GM19395 (cell line): ENCODE measurements around the gene AK9.
A peak's percentile ranks its signal among the peaks of the same experiment; 100 is the strongest.

ENCODE experiments used
- ATAC-seq: cut with Tn5 transposase; IDR thresholded peaks from one replicate; pipeline ENCODE4 v1.9.1; 2021; ENCODE audit warnings: mild to moderate bottlenecking, moderate library complexity; ENCODE audit not compliant: unreplicated experiment

The AK9 gene

DNA sequence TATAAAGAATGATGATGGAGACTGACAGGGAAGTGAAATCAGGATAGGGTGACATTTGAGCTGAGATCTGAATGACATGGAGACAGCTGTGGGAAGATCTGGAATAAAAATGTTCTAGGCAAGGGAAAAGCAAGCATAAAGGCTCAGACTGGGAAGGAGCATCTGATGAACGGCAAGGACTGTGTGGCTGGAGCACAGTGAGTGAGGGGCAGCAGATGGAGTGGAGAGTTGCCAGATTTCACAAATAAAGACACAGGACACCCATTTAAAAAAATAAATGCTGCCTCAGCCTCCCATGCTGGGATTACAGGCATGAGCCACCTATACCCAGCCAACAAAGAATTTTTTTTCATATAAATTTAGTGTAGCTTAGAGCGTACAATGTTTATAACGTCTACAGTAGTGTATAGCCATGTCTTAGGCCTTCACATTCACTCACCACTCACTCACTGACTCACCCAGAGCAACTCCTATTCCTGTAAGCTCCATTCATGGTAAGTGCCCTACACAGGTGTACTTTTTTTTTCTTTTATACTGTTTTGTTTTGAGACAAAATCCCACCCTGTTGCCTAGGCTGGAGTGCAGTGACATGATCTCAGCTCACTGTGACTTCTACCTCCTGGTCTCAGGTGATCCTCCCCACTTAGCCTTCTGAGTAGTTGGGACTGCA lies 205.6 kb downstream of the AK9 start:
- ATAC-seq: no peak

DNA sequence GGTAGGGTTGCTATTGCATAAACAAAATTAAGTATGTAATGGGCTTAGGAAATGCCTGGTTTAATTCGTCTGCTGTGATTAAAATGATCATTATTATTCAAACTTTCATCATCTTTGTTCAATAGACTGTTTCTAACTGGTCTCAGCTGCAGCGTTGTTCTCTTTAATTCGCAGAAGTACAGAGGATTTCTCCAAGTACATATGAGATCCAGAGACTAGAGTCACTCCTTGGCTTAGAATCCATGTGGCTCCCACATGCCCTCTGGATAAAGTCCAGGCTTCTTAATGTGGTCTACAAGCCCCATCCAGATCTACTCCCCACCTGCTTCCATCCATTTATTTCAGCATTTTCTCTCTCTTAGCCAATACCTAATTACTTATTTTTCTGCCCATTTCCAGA lies 206.9 kb downstream of the AK9 start:
- ATAC-seq: no peak

DNA sequence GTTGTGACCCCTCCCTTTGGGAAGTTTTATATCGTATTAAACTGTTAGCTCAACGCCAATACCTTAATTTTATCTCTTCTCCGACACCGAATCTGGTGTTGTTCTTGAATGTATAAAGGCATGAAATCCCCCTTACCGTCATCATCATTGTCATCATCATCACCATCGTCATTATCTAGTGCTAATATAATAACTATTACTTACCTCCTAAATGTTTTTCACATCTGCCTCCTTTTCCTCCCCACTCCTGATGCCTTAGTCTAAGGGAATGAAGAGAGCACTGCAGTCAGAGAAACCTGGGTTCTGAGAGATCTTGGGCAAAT lies 207.3 kb downstream of the AK9 start:
- peak; percentile 24 for ATAC-seq

DNA sequence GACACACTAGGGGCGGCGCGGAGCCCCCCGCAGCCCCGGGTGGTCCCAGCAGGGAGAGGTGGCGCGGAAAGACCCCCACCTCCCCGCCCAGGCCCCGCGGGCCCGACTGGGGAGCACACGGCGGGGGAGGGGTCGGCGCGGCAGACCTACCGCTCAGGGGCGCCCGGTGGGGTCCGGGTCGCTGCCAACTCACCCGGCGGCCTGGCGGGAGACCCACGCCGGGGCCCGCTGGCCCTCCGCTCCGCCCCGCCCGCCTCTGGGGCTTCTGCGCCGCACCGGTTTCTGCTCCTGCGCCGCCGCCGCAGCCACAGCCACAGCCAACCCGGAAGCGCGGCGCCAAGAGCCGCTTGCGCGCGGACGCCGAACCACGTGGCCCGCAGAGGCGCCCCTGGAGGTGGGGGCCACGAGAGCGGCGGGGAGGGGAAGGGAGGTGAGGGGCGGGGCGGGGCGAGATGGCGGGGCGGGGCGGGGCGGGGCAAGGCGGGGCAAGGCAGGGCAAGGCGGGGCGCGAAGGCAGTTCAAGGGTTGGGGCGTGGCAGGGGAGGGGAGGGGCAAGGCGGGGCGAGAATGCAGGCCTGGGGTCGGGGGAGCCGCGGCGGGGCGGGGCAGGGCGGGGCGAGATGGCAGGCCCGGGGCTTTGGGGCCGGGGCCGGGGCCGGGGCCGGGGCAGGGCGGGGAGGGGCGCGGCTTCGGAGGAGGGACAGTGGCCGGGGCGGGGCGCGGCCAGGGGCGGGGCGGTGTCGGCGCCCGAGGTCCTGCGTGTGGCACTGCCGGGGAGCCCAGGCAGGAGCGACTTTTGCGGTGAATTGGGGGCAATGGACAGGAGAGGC lies 207.9 kb downstream of the AK9 start, which contains the start of gene ZBTB24:
Gene ZBTB24, minus strand, starts transcription at position 315 of the 830 bp plus-strand sequence. CDS start 1,193 bp downstream, outside the sequence.
- peak; percentile 73 for ATAC-seq

DNA sequence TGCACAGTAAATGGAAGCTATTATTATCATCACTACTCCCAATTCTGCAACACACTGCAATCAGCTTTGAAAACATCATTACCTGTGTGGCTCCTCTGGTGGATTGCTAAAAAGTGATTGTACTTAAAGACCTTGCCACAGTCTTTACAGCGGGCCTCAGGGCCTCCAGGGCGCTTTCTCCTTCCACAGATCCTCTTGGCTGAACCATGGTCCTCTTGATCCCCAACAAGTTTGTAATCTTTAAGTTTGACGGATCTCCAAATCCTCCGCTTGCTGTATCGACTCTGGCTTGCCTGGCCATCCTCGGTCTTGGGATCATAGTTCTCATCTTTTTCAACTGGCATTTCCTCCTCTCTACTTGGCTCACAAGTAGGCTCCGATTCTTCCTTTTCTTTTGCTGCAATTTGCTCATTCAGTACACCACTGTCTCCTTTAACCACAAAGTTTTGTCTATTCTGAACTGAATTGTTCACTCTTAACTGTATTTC lies 210.0 kb downstream of the AK9 start:
- ATAC-seq: no peak

DNA sequence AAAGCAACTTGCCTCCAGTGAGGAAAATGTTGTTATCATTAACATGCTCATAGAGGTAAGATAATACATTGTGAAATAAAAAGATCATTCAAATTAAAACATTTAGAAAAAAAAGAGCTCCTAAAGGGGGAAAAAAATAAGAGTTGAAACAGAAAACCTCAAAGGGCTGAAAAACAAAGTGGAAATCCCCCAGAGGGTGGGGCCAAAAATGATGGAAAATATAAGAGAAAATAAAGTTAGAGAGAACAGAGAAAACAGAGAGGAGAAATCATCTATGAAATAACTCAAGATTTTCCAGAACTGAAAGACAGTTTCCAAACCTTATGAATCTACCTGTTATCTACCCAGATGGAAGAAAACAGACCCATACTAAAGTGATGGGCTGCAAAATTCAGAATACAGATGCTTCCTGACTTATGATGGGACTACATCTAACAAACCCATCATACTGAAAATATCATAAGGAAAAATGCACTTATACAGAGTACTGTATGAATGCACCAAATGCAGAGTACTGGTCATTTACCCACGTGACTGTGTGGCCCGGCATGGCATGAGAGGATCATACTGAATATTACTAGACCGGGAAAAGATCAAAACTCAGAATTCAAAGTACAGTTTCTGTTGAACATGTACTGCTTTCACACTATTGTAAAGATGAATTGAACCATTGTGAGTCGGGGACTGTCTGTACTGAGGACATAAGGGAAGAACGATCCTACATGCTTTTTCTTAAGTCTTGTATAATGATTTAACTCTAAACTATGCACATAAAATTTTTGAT lies 212.0 kb downstream of the AK9 start:
- ATAC-seq: no peak

DNA sequence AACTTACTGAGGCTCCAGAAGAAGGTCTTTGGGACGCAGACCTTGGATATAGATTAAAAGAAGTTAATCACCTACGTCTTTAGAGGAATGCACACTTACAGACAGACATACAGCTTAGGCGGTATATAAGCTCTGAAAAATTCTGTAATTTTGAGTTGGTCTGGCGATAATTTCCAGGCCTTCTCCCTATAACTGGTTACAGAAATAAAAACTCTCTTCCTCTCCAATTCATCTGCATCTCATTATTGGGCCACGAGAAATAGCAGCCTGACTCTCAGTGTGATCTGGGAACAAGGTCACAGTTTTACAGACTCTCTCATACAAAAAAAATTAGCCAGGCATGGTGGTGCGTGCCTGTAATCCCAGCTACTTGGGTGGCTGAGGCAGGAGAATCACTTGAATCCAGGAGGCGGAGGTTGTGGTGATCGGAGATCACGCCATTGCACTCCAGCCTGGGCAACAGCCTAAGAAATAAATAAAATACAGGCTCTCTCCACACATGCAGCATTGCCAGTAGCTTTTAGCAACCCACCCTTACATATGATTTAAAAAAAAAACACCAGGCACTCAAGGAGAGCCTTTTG lies 212.7 kb downstream of the AK9 start:
- no peak for ATAC-seq

DNA sequence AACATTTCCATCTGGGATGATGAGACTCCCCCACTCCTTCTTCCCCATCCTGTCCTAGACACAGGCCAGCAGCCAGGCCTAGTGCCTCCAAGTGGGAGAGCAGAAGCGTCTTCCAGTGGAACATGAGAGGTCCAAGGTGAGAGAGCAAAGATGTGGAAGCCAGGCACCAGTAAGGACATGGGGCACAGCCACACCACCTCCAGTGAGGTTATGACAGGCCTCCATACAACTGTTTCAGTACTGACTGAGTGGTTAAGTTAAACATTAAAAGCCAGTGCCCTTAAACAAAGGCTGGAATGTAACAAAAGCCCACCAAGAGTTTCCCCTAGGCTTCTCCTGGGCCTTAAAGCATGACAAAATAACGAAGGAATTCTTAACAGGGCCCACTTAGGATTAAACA lies 213.3 kb downstream of the AK9 start:
- ATAC-seq: peak; percentile 65

DNA sequence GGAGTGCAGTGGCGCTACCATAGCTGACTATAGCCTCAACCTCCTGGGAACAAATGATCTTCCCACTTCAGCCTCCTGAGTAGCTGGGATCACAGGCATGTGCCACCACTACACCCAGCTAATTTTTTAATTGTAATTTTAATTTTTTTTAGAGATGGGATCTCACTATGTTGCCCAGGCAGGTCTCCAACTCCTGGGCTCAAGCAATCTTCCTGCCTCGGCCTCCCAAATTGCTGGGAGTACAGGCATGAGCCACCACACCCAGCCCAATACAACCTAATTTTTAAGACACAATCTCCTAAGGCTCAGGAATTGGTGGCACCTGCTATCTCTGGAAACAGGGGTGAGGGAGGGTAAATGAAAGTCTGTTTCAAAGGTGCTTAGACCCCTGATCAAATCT lies 213.8 kb downstream of the AK9 start:
- no peak for ATAC-seq

DNA sequence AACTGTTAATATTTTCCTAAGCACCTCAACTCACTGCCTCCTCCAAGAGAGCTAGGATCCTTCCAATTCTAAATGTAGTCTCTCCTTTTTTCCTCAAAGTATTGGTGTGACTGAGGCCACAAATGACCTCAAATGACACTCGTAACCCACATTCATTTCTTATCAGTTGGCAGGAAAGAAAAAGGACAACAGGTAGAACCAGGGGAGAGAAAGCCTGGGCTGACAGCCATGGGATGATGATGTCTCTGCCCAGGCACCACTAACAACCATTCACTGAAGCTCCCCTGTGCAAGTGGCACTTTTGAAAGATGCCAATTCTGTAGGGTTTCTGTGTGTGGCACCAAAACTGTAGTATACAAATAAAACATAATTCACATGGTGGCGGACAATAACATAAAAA lies 215.4 kb downstream of the AK9 start:
- ATAC-seq: no peak

DNA sequence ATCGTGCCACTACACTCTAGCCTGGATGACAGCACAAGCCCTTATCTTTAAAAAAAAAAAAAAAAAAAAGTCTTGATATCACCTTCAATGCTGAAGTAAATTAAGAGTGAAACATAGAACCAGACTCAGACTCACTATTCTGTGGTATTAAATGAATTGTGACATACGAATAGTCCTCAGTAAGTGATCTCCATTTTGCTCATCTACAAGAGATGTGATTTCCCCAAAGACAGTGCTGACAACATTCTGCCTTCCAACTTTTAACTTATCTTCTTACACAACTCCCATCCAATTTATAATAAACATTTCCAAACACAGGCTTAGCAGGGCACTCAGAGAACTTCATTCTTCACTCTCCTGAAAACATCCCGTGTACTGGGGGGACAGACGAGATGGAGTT lies 216.0 kb downstream of the AK9 start:
- no peak for ATAC-seq

DNA sequence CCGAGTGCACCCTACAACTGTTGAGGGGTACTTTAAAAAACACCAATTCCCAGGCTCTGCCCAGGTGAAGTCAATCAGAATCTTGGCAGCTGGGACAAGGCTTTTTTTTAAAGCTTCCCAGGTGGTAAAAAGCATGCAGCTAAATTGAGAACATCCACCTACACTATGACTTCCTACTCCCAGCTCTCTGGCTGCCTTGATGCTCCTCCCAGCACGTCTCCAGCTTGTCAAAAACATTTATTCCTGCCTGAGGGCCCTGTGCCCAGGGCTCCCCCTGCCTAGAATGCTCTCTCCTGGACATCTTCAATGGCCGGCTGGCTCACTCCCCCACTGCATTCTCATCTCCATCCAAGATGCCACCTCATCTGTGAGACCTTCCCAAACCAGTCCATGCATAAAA lies 217.9 kb downstream of the AK9 start:
- no peak for ATAC-seq

DNA sequence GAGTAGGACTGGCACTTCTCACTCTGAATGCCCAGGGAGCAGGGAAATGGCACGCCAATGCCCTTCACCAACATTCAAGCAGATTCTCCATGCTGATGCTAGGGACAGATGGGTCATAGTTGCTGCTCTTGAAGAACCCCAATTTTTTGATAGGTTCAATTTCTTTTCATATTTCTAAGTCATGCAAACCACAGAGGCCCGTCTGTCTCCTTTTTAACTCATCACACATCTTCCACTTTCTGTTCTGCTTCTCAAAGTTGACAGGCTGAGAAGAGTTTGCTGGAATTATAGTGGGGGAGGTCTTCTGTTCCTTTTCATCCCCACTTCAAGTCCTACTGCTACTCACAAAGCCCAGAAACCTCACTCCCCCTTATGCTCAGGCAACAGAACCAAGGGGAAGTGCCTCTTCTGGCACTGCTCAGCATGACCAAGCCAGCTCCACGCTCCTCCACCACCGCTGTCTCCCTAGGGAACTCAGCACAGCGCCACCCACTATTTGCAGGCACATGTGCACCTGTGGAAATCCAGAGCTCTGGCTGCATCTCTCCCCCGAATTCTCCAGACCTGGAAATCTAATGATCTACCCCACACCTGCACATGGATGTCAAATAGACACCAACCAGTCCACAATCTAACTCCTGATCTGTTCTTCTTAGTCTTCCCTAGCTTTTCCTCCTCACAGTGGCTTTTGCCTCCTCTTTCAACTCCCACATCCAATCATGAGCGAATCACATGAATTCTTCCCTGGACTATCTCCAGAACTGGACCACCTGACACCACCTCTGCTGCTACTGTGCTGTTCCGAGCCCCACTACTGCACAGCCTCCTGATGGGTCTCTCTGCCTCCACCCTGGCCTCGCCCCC lies 218.6 kb downstream of the AK9 start:
- peak; percentile 63 for ATAC-seq

DNA sequence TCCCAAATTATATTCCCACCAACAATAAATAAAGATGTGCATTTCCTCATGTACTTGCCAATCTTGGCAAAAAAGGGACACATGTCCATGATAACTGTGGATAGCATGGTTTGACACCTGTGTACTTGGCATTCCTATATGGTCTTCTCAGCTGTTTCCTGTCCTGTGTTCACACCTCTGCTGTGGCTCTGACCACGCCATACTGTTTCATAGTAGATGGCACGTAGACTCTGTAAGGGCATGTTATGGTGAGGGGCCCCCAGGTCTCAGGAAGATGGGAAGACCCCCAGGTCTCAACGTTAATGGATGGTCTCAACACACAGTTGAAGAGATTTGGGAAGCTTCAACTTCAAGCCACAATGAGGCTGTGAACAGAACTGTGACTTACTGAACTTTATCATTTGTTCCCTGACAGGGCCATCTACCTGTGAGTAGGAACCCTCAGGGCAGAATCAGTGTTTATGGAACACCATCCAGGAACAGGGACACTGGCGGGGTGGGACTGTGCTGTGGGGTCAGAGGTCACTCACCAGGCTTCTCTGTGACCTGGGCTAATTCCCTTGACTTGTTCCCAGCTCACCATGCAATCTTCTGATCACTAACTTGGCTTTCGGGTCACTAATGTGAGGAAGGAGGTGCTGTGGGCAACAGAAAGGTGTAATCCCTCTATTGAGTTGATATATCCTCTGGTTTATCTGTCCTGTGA lies 219.7 kb downstream of the AK9 start:
- no peak for ATAC-seq

DNA sequence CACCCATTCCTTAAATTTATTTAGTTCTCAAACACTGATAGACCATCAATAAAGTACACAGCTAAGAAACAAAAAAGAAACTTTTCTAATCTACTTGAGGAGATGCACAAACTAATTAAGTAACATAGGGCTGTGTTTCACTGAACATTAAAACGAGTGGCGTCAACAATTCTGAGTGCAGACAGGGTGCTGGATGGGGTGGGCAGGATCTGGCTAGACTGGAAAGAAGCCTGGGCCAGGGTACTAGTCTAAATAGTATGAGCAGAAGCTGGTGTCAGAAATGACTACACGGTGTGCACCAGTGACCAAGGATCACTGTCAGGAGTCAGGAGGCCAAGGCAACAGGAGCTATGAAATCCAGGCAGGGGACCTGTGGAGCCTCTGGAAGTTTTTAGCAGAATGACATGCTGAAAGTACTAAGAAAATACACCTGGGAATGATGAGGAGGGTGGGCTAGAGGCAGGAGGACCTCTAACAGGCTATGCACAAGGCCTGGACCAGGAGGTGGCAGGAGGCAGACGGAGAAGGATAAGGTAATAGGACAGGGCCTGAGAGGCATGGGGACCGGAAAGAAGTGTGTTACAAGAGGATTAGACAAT lies 221.3 kb downstream of the AK9 start:
- no peak for ATAC-seq

DNA sequence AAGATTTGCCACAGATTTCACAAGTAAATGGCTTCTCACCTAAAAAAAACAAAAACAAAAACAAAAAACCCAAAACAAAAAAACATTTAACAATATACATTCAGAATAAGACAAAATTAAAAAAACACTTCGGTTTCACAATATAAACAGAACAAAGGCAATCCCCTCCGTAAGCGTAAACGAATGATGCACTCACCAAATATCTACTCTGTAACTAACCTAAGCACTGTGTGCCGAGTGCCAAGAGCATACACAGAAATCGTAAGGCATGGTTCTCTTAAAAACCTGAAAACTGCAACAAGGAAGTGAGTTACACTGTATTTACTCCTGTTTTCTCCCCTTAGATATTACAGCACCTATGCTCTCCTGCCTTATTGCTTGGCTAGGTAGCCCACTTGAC lies 223.3 kb downstream of the AK9 start:
- ATAC-seq: no peak

DNA sequence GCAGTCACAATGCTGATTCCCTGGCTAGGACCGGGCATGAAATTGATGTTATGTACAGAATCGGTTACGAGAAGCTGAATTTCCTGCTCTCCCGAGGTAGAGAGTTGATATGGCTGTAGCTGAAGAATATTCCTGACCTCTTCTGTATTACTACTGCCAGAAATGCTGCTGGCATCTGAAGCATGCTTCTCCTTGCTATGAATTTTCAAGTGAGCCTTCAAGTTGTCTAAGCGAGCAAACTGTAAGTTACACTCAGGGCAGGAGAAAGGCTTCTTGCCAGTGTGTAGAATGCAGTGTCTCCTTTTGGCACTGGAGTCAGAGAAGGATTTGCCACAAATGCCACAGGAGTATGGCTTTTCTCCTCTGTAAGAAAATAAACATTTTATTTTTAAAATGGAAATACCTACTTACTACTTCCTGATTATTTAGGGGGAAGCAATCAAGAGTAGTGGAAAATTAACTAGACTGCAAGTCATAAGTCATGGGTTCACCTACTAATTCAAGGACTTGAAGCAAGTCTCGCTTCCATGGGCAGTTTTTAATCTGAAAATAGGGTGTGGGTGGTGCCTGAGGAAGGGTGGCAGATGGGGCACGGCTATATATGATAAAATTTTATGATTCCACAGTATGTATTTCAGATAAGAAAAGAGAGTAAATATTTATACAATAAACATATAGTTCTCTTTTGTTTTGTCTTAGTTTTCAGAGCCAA lies 224.6 kb downstream of the AK9 start:
- ATAC-seq: no peak

DNA sequence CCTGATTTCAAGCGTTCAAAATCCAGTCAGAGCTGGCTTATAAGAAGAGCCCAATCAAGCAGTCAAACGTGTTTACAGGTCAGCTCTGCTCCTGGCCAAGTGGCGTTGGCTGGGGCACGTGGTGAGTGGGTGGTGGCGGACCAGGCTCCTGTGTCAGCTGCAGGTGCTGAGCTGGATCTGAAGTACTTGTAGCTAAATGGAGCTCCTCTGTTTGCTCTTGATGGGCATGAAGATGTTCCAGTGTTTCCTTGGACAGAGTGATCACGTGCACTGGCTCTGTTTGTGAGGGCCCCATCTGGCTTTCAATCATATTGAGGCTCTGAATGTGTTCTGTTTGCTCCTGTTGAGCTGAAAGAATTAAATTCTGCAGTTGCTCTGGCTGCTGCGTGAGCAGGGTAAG lies 225.2 kb downstream of the AK9 start:
- ATAC-seq: no peak
